Stomach (tissue), 4 donors: Measurements from ENCODE around the gene TAS2R7.

Experiments used
- CTCF ChIP-seq, 7 experiments: fragments of 450-650 bp in 4 of 7; fragments of 200-600 bp in 3 of 7; sonication (generic) in 3 of 7; IDR thresholded peaks; one replicate each; pipeline ENCODE4 v1.5.1; 2016 to 2019; ENCODE audit warnings: antibody characterized with exemption in 7 of 7, control low read depth in 2 of 7, mild to moderate bottlenecking in 1 of 7
- EP300 ChIP-seq: sonication (generic); formaldehyde crosslinking; IDR thresholded peaks from one replicate; pipeline ENCODE4 v1.6.1; 2017; ENCODE audit warnings: antibody characterized with exemption
- POLR2A ChIP-seq, 4 donors: fragments of 450-650 bp; IDR thresholded peaks; one replicate each; pipeline ENCODE4 v1.6.1; 2016; ENCODE audit warnings: antibody characterized with exemption in 4 of 4, control low read depth in 2 of 4, mild to moderate bottlenecking in 1 of 4, moderate library complexity in 1 of 4
- POLR2AphosphoS5 ChIP-seq, 3 donors: sonication (generic); formaldehyde crosslinking; IDR thresholded peaks; one replicate each; pipeline ENCODE4 v1.6.1; 2016; ENCODE audit warnings: antibody characterized with exemption in 3 of 3

GRCh38 chr12:10794222-10794621, 8.2 kb downstream of the TAS2R7 start:
- no peak for TF ChIP-seq CTCF (IDR thresholded peaks at IDR 0.05)
- no peak for TF ChIP-seq POLR2A (IDR thresholded peaks at IDR 0.05)
- no peak for TF ChIP-seq EP300
- TF ChIP-seq POLR2AphosphoS5 (IDR thresholded peaks at IDR 0.05), result no peak
